Caco-2 (cell line): ENCODE measurements around the gene ZNF132. TPM values are rescaled to one million over a fixed set of nuclear protein-coding genes. Genes with fewer than 3 reads are reported as not detected.

Experiments
- BruUV-seq: library from RNA; stranded (reverse); fragments of 400-500 nt; replicated peaks from 2 replicates; lab custom pipeline; 2021; lab: Mats Ljungman, UMichigan
- CTCF ChIA-PET: fragments of 300-600 bp; sonication (Branson Sonifier 250); formaldehyde crosslinking; loops from one replicate; lab custom pipeline; 2022; ENCODE audit warnings: antibody characterized with exemption; lab: Charles Lee
- POLR2A ChIA-PET: fragments of 300-600 bp; sonication (Branson Sonifier 250); formaldehyde crosslinking; loops from one replicate; lab custom pipeline; 2022; ENCODE audit warnings: antibody characterized with exemption; lab: Charles Lee
- DNase-seq, 2 experiments: peaks; one replicate each; pipeline versions ENCODE4 v3.0.0 to v3.0.0-alpha.2; 2020 to 2022
- H3K27me3 ChIP-seq: replicated peaks from 2 replicates; pipeline ENCODE4 v1.6.0; 2011; ENCODE audit warnings: low read length; ENCODE audit not compliant: control insufficient read depth, insufficient read depth
- H3K36me3 ChIP-seq: 2 replicates; pipeline ENCODE4 v1.5.1; 2011; ENCODE audit warnings: low read length; ENCODE audit not compliant: control insufficient read depth, insufficient read depth
- H3K4me1 ChIP-seq: fragments of 250-450 bp; sonication (Bioruptor Pico); 2 replicates; pipeline ENCODE4 v1.5.1; 2020; ENCODE audit warnings: mild to moderate bottlenecking
- H3K4me3 ChIP-seq: 2 replicates; pipeline ENCODE4 v1.5.1; 2011; ENCODE audit warnings: low read depth, mild to moderate bottlenecking, control low read depth, low read length
- H3K9me3 ChIP-seq: fragments of 250-450 bp; sonication (Bioruptor Pico); 2 replicates; pipeline ENCODE4 v1.5.1; 2020; ENCODE audit warnings: mild to moderate bottlenecking, moderate library complexity
- H3K27ac Mint-ChIP-seq: one replicate; pipeline ENCODE4 v1.8.0; 2022; ENCODE audit warnings: mixed read lengths; ENCODE audit not compliant: unreplicated experiment
- H3K27me3 Mint-ChIP-seq: one replicate; pipeline ENCODE4 v1.8.0; 2022; ENCODE audit warnings: mixed read lengths; ENCODE audit not compliant: insufficient read depth, unreplicated experiment
- H3K36me3 Mint-ChIP-seq: one replicate; pipeline ENCODE4 v1.8.0; 2022; ENCODE audit warnings: mild to moderate bottlenecking, mixed read lengths; ENCODE audit not compliant: insufficient read depth, unreplicated experiment
- H3K4me1 Mint-ChIP-seq: one replicate; pipeline ENCODE4 v1.8.0; 2022; ENCODE audit warnings: low read depth, mixed read lengths; ENCODE audit not compliant: unreplicated experiment
- H3K4me3 Mint-ChIP-seq: one replicate; pipeline ENCODE4 v1.8.0; 2022; ENCODE audit warnings: mild to moderate bottlenecking, moderate library complexity, mixed read lengths; ENCODE audit not compliant: unreplicated experiment
- H3K9me3 Mint-ChIP-seq: one replicate; pipeline ENCODE4 v1.8.0; 2022; ENCODE audit warnings: mixed read lengths; ENCODE audit not compliant: unreplicated experiment
- intact Hi-C: fragments of 100-400 bp; cut with micrococcal nuclease; formaldehyde crosslinking; loops from one replicate; pipeline ENCODE4 v1.10.0; 2022; ENCODE audit not compliant: unreplicated experiment
- total RNA-seq: library from RNA; stranded (reverse); gene quantifications from 2 replicates; pipeline ENCODE4 v1.2.3, GENCODE V29; 2022
- TF ChIP-seq, protein P1 (sequence below), 2 experiments: fragments of 200-600 bp in 1 of 2; IDR thresholded peaks; 1 replicate in 1 of 2; 2 replicates in 1 of 2; pipeline versions ENCODE4 v1.5.1 to v1.8.0; 2011 to 2022; ENCODE audit warnings: antibody characterized with exemption in 1 of 2, control low read depth in 1 of 2, inconsistent platforms in 1 of 2, low read depth in 1 of 2, low read length in 1 of 2, mild to moderate bottlenecking in 1 of 2, moderate library complexity in 1 of 2; ENCODE audit not compliant: insufficient read depth in 1 of 2, severe bottlenecking in 1 of 2, unreplicated experiment in 1 of 2

Gene ZNF132
- total RNA-seq, 1 experiment from 2014 or later = not detected

DNA sequence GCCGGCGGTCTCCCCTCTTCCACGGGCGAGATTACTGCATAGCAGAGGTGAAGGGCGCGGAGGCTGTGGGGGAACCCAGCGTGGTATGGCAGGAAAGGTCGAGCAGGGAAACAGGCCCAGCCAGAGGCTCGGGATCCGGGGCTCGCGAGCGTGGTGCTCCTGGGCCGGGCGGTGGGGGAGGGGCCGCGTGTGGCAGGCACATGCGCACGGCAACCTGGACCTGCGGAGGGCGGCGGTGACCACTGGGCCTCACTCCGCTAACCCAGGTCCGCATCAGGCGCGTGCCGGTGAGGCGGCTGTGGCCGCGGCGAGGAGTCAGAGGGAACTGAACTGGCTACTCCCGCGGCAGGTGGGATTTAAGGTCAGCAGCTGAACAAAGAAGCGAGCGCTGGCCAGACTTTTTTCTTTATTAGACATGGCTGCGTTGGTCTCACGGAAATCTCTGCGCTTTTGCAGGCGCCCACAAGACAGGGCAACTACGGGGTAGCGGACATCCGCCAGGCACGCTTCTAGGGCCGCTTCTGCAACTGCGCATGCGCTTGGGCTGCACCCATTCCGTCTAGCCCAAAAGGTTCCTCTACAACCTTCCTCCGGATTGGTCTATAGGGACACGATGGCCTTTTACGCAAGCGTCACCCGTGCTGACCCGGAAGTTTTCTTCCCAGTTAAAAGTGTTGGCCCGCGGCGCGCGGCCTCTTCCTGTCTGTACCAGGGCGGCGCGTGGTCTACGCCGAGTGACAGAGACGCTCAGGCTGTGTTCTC lies 53.2 kb downstream of the ZNF132 start, which contains the start of gene RPS5:
RPS5 (plus strand) TSS at position 694 of the 762 bp plus-strand sequence. CDS start 869 bp downstream, outside the sequence.
- H3K9me3 ChIP-seq = no peaks in the 10 kb centered on the region
- H3K36me3 ChIP-seq = peaks cover 1% of the 10 kb centered on the region; the same call in 1 of the 2 replicates
- intact Hi-C loops = loop anchor here (1.0 to 2.0 kb wide), 3 partner anchors 112 to 158 kb away; partner anchors contain the start of genes TRIM28 and ZBTB45
- H3K4me3 ChIP-seq = peak within 1 kb of the TSS; percentile 79
- H3K4me3 Mint-ChIP-seq = peak within 1 kb of the TSS; percentile 85
- H3K36me3 Mint-ChIP-seq = peaks cover 61% of the 10 kb centered on the region
- H3K27ac Mint-ChIP-seq = peak within 1 kb of the TSS; percentile 96
- no peaks in the 10 kb centered on the region for H3K27me3 Mint-ChIP-seq
- H3K4me1 ChIP-seq = peaks cover 18% of the 10 kb centered on the region
- peak; percentile 97 to 98 for DNase-seq
- H3K9me3 Mint-ChIP-seq = no peaks in the 10 kb centered on the region
- CTCF ChIA-PET = interaction anchor here (0.8 kb wide), 1 partner anchor 76 kb away, joined by 3 read pairs; no protein-coding TSS in a partner anchor
- POLR2A ChIA-PET = interaction anchor here (1.0 kb wide), 1 partner anchor 24 kb away, joined by 6 read pairs; the partner anchor contains the start of gene ZNF497
- peaks cover 12% of the 10 kb centered on the region for H3K4me1 Mint-ChIP-seq
- TF ChIP-seq, protein P1, sequence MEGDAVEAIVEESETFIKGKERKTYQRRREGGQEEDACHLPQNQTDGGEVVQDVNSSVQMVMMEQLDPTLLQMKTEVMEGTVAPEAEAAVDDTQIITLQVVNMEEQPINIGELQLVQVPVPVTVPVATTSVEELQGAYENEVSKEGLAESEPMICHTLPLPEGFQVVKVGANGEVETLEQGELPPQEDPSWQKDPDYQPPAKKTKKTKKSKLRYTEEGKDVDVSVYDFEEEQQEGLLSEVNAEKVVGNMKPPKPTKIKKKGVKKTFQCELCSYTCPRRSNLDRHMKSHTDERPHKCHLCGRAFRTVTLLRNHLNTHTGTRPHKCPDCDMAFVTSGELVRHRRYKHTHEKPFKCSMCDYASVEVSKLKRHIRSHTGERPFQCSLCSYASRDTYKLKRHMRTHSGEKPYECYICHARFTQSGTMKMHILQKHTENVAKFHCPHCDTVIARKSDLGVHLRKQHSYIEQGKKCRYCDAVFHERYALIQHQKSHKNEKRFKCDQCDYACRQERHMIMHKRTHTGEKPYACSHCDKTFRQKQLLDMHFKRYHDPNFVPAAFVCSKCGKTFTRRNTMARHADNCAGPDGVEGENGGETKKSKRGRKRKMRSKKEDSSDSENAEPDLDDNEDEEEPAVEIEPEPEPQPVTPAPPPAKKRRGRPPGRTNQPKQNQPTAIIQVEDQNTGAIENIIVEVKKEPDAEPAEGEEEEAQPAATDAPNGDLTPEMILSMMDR (IDR thresholded peaks at IDR 0.05; ENCODE audit: insufficient read depth in 1 of 2, low read depth in 1 of 2, low read length in 1 of 2, severe bottlenecking in 1 of 2, unreplicated experiment in 1 of 2) = no peak
- H3K27me3 ChIP-seq = no peaks in the 10 kb centered on the region
- BruUV-seq = no TSS peak

DNA sequence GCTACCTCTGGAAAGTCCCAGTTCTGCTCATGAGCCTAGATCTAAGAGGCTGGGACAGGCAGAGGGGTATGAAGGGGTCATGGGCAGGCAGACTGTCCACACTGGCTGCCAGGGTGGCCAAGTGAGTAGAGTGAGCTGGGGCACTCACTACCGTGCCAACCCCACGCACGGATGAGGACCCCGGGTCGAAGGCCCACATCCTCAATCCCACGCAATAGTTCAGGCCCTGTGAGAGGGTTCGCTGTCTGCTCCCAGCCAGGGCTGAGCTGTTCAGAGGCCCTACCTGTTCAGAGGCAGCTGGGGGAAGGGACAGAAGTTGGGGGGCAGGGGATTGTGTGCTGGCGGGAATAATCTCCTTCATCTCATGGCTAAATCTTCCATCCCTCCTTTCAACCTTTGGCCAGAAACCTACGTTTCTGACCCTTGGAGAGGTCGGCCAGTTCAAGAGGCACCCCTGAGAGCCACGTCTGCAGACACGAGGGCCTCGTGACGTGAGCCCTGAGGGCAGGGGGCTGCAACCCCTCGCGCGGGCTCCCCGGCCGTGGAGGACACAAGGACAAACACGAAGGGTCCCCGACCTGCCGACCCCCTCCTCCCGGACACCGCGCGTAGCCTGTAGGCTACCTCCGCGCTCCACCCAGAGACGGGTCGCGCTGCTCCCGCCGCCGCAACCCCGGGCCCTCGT lies 53.9 kb downstream of the ZNF132 start:
- H3K27ac Mint-ChIP-seq = peak overlapping the region; percentile 96
- intact Hi-C loops = loop anchor here (2.0 kb wide), 2 partner anchors 113 to 133 kb away; partner anchors contain the start of gene ZBTB45
- BruUV-seq = TSS peak; percentile 72
- H3K4me3 Mint-ChIP-seq = peak overlapping the region; percentile 85
- CTCF ChIA-PET = no interaction called here
- peaks cover 12% of the 10 kb centered on the region for H3K4me1 Mint-ChIP-seq
- Histone ChIP-seq H3K36me3 (peaks cover 1% of the 10 kb centered on the region; the same call in 1 of the 2 replicates), H3K27me3 (no peaks in the 10 kb centered on the region), H3K4me3 (peak overlapping the region; percentile 79), H3K9me3 (no peaks in the 10 kb centered on the region), H3K4me1 (peaks cover 18% of the 10 kb centered on the region)
- POLR2A ChIA-PET = interaction anchor here (0.6 to 1.0 kb wide), 2 partner anchors 23 to 81 kb away, joined by 3 to 6 read pairs; partner anchors contain the start of gene ZNF497
- TF ChIP-seq, protein P1 (IDR thresholded peaks at IDR 0.05; ENCODE audit: insufficient read depth in 1 of 2, low read depth in 1 of 2, low read length in 1 of 2, severe bottlenecking in 1 of 2, unreplicated experiment in 1 of 2) = no peak
- peaks cover 58% of the 10 kb centered on the region for H3K36me3 Mint-ChIP-seq
- no peaks in the 10 kb centered on the region for H3K9me3 Mint-ChIP-seq
- no peak for DNase-seq
- no peaks in the 10 kb centered on the region for H3K27me3 Mint-ChIP-seq
